OCI-LY3 (cell line): ENCODE results near the gene DDOST.

Source experiments
- H2AFZ ChIP-seq: fragments of 200-600, 300-600 bp; shearing (Covaris generic); 2 replicates; pipeline ENCODE4 v1.6.0; 2014; ENCODE audit warnings: antibody characterized with exemption, low read depth, low read length
- H3K27ac ChIP-seq: fragments of 200-600, 300-600 bp; sonication (generic); 2 replicates; pipeline ENCODE4 v1.5.1; 2014; ENCODE audit warnings: mild to moderate bottlenecking, low read length, moderate library complexity, mixed read lengths
- H3K27me3 ChIP-seq: fragments of 200-600, 300-600 bp; sonication (generic); 2 replicates; pipeline ENCODE4 v1.6.1; 2014; ENCODE audit warnings: low read depth, low read length, mixed read lengths
- H3K36me3 ChIP-seq: fragments of 200-600, 300-600 bp; sonication (generic); replicated peaks from 2 replicates; pipeline ENCODE3; 2014; ENCODE audit warnings: low read depth, low read length, mixed read lengths
- H3K4me1 ChIP-seq: fragments of 300-600, 200-600 bp; sonication (generic); 2 replicates; pipeline ENCODE4 v1.6.1; 2014; ENCODE audit warnings: low read length, mixed read lengths
- H3K4me2 ChIP-seq: fragments of 200-600, 300-600 bp; sonication (generic); 2 replicates; pipeline ENCODE4 v1.6.1; 2014; ENCODE audit warnings: low read length, mixed read lengths
- H3K4me3 ChIP-seq: fragments of 300-600, 200-600 bp; sonication (generic); 2 replicates; pipeline ENCODE4 v1.5.1; 2014; ENCODE audit warnings: antibody characterized with exemption, mild to moderate bottlenecking, low read length, moderate library complexity
- H3K79me2 ChIP-seq: fragments of 300-600, 200-600 bp; shearing (Covaris generic); 2 replicates; pipeline ENCODE4 v1.6.1; 2014; ENCODE audit warnings: mild to moderate bottlenecking, low read length, mixed read lengths
- H3K9ac ChIP-seq: fragments of 300-600, 200-600 bp; shearing (Covaris generic); 2 replicates; pipeline ENCODE4 v1.6.0; 2014; ENCODE audit warnings: mild to moderate bottlenecking, low read length, moderate library complexity
- H3K9me3 ChIP-seq: fragments of 200-600, 300-600 bp; shearing (Covaris generic); 2 replicates; pipeline ENCODE4 v1.6.1; 2014; ENCODE audit warnings: low read length, mixed read lengths; ENCODE audit not compliant: insufficient read depth
- H4K20me1 ChIP-seq: fragments of 200-600, 300-600 bp; sonication (generic); 2 replicates; pipeline ENCODE4 v1.6.1; 2016; ENCODE audit warnings: low read length, mixed read lengths; ENCODE audit not compliant: insufficient read depth
- CTCF ChIP-seq: fragments of 200-600, 300-600 bp; sonication (generic); IDR thresholded peaks from 2 replicates; pipeline ENCODE4 v1.5.1; 2014; ENCODE audit warnings: antibody characterized with exemption, low read length, low read depth
- EZH2phosphoT487 ChIP-seq: fragments of 200-600 bp; shearing (Covaris generic); IDR thresholded peaks from 2 replicates; pipeline ENCODE4 v1.6.1; 2018; ENCODE audit warnings: antibody characterized with exemption, mixed run types, low read depth

The DDOST gene

DNA sequence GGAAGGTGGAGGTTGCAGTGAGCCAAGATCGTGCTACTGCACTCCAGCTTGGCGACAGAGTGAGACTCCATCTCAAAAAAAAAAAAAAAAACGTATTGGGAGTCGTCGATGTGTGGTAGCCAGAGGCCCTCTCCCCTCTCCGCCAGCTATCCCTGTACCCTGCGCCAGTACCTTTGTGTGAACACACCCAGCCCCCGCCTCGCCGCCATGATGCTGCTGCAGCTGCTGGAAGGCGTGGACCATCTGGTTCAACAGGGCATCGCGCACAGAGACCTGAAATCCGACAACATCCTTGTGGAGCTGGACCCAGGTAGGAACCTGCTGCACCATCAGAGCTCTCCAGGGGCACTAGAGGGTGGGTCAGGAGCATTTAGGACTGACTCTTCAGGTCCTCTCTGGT, 15.8 kb downstream of the DDOST start:
- no peaks in the 10 kb centered on the region for H3K4me1 ChIP-seq
- H3K27ac ChIP-seq: no peak overlapping the region
- TF ChIP-seq EZH2phosphoT487 (no peak), CTCF (no peak)
- H3K4me3 ChIP-seq: no peak overlapping the region
- peaks cover 9% of the 10 kb centered on the region for H3K36me3 ChIP-seq
- H3K9me3 ChIP-seq: no peaks in the 10 kb centered on the region
- no peak overlapping the region for H2AFZ ChIP-seq
- H4K20me1 ChIP-seq: no peaks in the 10 kb centered on the region
- no peak overlapping the region for H3K4me2 ChIP-seq
- H3K9ac ChIP-seq: no peak overlapping the region
- no peaks in the 10 kb centered on the region for H3K79me2 ChIP-seq
- H3K27me3 ChIP-seq: no peaks in the 10 kb centered on the region

DNA sequence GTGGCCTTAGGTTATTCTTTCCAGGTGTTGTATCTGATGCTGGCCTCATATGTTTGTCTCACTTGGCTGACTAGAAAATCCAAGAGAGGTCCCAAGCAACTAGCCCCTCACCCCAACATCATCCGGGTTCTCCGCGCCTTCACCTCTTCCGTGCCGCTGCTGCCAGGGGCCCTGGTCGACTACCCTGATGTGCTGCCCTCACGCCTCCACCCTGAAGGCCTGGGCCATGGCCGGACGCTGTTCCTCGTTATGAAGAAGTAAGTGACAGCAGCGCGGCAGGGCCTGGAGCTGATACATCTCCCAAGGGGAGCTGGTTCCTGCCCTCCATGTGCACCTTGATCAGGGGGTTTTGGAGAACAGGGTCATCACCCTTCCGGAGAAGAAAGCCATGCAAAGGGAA, 16.8 kb downstream of the DDOST start:
- no peak overlapping the region for H3K27ac ChIP-seq
- H2AFZ ChIP-seq: no peak overlapping the region
- no peak for TF ChIP-seq CTCF
- no peak for TF ChIP-seq EZH2phosphoT487
- H3K27me3 ChIP-seq: no peaks in the 10 kb centered on the region
- H3K4me1 ChIP-seq: no peaks in the 10 kb centered on the region
- peaks cover 5% of the 10 kb centered on the region for H3K36me3 ChIP-seq
- no peak overlapping the region for H3K4me3 ChIP-seq
- H3K79me2 ChIP-seq: no peaks in the 10 kb centered on the region
- no peak overlapping the region for H3K4me2 ChIP-seq
- H3K9ac ChIP-seq: no peak overlapping the region
- H3K9me3 ChIP-seq: no peaks in the 10 kb centered on the region
- no peaks in the 10 kb centered on the region for H4K20me1 ChIP-seq

DNA sequence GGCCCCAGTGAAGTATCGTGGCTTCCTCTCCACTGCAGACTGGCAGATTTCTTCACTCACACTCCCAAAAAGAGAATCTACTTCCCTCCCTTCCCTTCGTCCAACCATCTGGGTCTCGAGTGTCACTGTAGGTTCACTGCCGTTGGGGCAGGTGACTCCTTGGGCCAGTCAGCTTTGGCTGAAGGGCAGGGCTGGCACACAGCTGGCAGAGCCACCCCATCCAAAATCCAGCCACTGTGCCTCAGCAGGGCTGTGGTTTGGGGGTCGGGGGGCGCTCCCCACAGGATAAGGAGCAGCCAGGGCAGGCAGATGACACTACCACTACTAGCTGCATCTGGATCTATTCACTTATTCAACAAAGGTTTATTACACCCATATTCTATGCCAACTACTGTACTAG, 18.1 kb downstream of the DDOST start:
- no peak overlapping the region for H3K4me2 ChIP-seq
- TF ChIP-seq EZH2phosphoT487 (no peak), CTCF (no peak)
- no peaks in the 10 kb centered on the region for H3K79me2 ChIP-seq
- no peaks in the 10 kb centered on the region for H3K4me1 ChIP-seq
- H3K4me3 ChIP-seq: no peak overlapping the region
- no peaks in the 10 kb centered on the region for H4K20me1 ChIP-seq
- H3K9me3 ChIP-seq: no peaks in the 10 kb centered on the region
- no peaks in the 10 kb centered on the region for H3K36me3 ChIP-seq
- H3K9ac ChIP-seq: no peak overlapping the region
- H3K27ac ChIP-seq: no peak overlapping the region
- H3K27me3 ChIP-seq: no peaks in the 10 kb centered on the region
- H2AFZ ChIP-seq: no peak overlapping the region

GRCh38 chr1:20641975-20642374, 19.2 kb downstream of the DDOST start:
- TF ChIP-seq CTCF: no peak
- TF ChIP-seq EZH2phosphoT487: no peak
- H4K20me1 ChIP-seq: no peaks in the 10 kb centered on the region
- H3K9me3 ChIP-seq: no peaks in the 10 kb centered on the region
- H3K4me3 ChIP-seq: no peak overlapping the region
- no peak overlapping the region for H3K27ac ChIP-seq
- no peak overlapping the region for H3K9ac ChIP-seq
- H3K27me3 ChIP-seq: no peaks in the 10 kb centered on the region
- 0 out of 2 replicates have a peak, but pooled peaks cover 3% of the 10 kb centered on the region for H3K4me1 ChIP-seq
- no peak overlapping the region for H2AFZ ChIP-seq
- H3K79me2 ChIP-seq: no peaks in the 10 kb centered on the region
- no peak overlapping the region for H3K4me2 ChIP-seq
- H3K36me3 ChIP-seq: no peaks in the 10 kb centered on the region
